K562 (cell line): ENCODE data around the gene LTBP1.
"Not testable (repeated sequence)": the region's sequence is repeated elsewhere in the genome, so short reads cannot be mapped to it uniquely, and the experiment has no call there.

ENCODE experiments used
- MTA3 ChIP-seq: fragments of 450-650 bp; formaldehyde crosslinking; IDR thresholded peaks from 2 replicates; pipeline ENCODE4 v1.6.1; 2017; ENCODE audit warnings: mild to moderate bottlenecking, borderline replicate concordance
- MYNN ChIP-seq, 2 experiments: sonication (generic); formaldehyde crosslinking in 1 of 2; IDR thresholded peaks; 2 replicates each; pipeline versions ENCODE4 v1.5.0 to v1.6.1; 2016 to 2020; ENCODE audit warnings: antibody characterized with exemption in 1 of 2, missing genetic modification reagents in 1 of 2
- TBP ChIP-seq: optimal IDR thresholded peaks from 2 replicates; pipeline ENCODE3; 2011; ENCODE audit warnings: low read depth, low read length, improper control_type of control experiment

GRCh38 chr2:33389695-33390094, 442.9 kb downstream of the LTBP1 start:
- TF ChIP-seq MYNN (IDR thresholded peaks at IDR 0.05); MYNN (CRISPR knock-in tag; IDR thresholded peaks at IDR 0.05); TBP; MTA3: not testable (repeated sequence)
